GM21423 (cell line): ENCODE measurements around the gene NME8.
"Not testable (repeated sequence)": the region's sequence is repeated elsewhere in the genome, so short reads cannot be mapped to it uniquely, and the experiment has no call there.

ENCODE experiments used
- ATAC-seq: cut with Tn5 transposase; IDR thresholded peaks from one replicate; pipeline ENCODE4 v1.9.1; 2021; ENCODE audit warnings: mild to moderate bottlenecking, moderate library complexity; ENCODE audit not compliant: unreplicated experiment

The NME8 gene, protein sequence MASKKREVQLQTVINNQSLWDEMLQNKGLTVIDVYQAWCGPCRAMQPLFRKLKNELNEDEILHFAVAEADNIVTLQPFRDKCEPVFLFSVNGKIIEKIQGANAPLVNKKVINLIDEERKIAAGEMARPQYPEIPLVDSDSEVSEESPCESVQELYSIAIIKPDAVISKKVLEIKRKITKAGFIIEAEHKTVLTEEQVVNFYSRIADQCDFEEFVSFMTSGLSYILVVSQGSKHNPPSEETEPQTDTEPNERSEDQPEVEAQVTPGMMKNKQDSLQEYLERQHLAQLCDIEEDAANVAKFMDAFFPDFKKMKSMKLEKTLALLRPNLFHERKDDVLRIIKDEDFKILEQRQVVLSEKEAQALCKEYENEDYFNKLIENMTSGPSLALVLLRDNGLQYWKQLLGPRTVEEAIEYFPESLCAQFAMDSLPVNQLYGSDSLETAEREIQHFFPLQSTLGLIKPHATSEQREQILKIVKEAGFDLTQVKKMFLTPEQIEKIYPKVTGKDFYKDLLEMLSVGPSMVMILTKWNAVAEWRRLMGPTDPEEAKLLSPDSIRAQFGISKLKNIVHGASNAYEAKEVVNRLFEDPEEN

DNA sequence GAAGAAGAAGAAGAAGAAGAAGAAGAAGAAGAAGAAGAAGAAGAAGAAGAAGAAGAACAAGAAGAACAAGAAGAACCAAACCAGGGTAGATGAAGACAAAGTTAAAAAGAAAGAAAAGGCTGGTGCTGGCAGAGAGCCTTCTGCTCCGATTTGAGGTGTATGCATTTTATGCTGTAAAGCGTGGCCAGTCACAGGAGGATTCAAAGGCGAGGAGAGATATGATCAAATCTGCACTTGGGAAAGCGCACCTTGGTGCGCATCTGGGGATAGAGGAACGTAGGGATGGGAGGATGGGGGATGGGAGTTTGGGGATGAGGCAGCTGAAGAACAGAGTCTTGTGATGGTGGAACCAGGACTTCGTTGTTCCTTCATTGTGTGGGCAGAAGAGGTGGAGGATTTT, at the start of gene NME8:
NME8 (plus strand) TSS at position 301 of the 400 bp plus-strand sequence. CDS start 1,670 bp downstream, outside the sequence.
- ATAC-seq: no peak

DNA sequence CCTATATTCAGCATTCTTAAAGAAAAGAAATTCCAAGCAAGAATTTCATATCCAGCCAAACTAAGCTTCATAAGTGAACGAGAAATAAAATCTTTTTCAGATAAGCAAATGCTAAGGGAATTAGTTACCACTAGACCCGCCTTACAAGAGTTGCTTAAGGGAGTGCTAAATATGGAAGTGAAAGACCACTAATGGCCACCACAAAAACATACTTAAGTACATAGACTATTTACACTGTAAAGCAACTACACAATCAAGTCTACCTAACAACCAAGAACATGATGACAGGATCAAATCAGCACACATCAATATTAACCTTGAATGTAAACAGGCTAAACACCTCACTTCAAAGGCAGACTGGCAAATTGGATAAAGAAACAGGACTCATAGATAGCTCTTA, 42.2 kb upstream of the NME8 start:
- ATAC-seq: no peak

DNA sequence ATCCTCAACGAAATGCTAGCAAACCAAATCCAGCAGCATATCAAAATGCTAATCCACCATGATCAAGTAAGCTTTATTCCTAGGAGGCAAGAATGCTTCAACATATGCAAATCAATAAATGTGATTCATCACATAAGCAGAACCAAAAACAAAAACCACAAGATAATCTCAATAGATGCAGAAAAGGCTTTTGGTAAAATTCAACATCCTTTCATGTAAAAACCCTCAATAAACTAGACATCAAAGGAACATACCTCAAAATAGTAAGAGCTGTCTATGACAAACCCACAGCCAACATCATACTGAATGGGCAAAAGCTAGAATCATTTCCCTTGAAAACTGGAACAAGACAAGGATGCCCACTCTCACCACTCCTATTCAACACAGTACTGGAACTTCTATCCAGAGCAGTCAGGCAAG, 36.2 kb upstream of the NME8 start:
- ATAC-seq: not testable (repeated sequence)

DNA sequence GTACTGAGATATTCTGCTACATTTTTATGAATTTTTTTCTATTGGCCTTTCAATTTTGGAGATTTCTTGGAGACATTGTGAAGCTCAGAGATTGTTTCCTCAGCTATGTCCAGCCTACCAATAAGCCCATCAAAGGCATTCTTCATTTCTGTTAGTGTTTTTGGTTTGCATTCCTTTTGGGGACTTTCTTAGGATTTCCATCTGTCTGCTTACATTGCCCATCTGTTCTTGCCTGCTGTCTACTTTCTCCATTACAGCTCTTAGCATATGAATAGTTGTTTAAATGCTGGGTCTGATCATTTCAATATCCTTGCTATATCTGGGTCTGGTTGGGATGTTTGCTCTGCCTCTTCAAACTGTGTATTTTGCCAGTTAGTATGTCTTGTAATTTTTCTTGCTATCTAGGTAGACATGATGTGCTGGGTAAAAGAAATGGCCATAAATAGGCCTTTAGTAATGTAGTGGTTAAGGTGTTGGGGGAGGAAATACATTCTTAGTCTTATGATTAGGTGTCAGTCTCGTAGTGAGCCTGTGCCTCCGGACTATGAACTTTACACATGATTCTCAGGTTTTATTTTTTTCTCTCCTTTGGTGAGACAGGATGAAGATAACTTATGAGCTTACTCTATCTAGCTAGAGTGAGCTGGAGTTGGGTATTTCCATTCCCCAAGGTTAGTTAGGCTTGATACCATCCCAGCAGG, 32.6 kb upstream of the NME8 start:
- ATAC-seq: peak; percentile 84

DNA sequence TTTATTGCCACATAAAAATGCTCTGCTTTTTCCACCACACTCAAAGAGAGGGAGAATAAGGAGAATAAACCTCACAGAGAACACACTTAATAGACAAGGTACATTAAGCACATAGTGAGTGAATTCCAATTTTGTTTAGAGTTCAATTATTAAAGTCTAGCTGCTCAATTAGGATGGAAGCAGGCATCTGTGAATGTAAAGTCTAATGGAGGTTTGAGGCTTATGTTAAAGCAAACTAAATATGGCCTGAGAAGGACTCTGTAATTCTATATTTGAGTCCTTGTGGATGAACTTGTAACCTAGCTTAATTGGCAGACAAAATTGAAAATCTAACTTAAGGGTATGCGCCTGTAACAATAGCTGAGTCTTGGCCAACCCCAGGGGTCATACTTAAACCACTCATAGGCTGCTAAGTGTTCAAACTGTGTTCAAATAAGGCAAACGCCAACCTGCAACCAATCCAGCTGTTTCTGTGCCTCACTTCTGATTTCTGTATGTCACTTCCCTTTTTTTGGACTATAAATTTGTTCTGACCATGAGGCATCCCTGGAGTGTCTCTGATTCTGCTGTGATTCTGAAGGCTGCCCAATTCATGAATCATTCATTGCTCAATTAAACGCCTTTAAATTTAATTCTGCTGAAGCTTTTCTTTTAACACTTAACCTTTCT, 31.3 kb upstream of the NME8 start:
- ATAC-seq: no peak

DNA sequence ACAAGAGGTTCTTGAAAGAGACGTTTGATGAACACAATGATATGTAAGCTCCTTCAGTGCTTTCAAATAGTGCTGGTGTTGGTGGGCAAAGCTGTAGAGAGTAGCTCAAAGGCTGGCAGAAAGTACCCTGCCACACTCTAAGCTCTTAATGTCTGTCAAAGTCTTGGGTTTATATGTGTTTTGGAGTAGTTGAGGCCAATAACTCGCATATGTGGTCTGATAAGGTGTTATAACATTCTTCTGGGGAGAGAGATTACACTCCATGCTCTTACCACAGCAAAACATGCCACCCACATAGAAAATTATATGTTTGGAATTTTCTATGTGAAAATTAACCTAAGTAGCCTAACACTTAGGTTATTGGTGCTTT, 30.8 kb upstream of the NME8 start:
- no peak for ATAC-seq

DNA sequence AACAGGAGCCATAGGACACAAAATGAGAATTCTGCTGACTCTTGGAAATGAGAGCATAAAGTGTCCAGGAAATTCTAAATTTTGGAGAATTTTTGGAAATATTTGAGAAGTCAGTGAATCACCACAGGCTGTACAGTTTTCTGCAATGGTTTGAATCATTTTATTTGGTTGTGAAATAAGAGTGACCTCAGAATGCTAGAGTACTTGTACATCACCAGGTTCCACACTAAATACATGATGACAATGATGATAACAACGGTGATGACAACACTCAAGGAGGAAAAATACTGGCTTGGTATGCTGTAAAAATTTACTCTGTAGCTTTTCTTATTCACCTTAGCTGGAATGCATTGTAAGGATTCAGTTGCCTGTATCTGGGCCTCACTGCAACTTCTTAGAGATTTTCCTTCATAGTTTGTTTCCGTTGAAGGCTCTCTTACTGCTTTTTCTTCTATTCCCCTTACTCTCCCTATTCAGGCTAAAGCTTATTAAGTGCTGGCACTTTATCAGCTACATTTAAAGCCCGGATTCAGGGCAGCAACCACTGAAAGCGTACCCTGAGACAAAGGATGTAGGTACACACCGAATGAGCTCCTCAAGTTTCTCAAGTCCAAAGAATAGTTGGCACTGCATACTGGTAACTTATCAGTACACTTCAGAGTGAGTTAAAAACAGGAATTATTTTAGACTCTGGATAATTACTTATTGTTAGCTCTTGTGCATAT, 30.2 kb upstream of the NME8 start:
- no peak for ATAC-seq

DNA sequence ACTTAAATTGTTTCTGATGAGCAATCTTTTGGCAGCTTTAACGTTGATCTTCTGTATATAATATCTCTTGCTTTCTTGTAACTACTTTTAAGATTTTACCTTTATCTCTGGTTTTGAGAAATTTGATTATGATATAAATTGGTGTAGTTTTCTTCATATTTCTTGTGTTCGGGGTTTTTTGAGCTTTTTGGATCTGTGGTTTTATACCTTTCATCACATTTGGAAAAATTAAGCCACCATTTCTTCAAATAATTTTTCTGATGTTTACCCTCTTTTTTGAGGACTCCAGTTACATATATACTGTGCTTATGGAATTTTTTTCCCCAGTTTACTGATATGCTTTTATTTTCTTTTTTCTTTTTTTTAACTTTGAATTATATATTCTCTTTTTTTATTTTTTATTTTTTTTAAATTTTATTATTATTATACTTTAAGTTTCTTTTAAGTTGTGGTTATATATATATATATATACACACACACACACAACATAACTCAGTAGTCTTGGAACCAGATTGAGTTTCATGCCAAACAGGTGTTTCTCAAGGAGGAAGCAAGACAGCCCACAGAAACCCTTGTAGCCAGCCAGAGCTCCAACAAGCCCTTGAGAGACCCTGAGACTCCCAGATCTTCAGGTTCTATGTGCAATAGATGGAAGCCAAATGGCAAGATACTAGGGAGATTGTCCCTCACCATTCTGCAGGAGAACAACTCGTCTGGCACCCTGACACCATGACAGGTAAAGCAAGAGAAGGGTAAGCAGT, 27.5 kb upstream of the NME8 start:
- peak; percentile 68 for ATAC-seq

DNA sequence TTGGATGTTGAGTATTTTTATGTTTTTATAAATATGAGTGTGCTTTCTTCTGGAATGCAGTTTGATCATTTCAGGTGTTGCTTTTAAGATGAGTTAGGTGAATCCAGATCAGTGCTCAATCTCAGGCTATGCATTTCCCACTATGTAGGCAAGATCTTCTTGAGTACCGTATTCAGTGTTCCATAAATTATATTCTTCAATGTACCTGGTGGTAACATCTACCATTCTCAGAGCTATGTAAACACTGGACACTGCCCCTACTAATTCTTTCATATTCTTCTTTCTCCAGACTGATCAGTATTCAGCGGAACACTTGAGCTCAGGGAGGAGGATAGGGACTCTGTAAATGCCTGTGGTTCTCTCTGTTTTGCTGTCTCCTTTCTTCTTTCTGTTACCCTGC, 25.5 kb upstream of the NME8 start:
- ATAC-seq: no peak

DNA sequence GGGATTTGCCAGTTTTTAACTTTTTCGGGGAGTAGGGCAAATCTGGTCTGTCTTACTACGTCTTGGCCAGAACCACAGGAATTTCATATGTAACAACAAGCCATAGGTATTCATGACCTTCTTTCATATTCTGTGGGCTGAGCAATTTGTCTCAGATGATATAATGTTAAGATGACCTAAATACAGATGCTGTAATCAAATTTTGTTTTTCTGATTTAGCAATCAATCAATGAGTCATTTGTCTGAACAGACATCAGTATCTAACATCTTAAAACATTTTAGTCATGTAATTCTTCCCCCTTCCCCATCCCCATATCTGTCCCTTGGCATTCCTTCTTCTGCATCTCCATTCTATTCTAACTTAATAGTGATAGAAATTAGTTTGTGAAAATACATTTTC, 24.8 kb upstream of the NME8 start:
- no peak for ATAC-seq

DNA sequence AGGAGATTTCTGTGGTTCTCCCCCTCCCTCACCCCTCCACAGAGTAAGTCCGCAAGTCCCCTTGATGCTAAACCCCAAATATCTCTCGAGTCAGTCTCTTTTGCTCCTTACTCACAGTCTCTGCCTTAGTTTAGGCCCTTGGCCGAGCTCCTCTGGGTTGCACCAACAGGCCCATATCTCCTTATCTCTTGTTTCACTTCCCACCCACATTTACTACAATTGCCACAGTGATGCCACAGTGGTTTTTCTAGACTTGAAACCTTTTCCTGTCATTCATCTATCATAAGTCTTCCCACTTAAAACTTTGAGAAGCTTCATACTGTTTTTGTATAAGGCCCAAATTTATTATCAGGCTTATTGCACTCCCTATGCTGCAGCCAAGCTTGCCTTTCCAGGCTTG, 23.4 kb upstream of the NME8 start:
- ATAC-seq: no peak

DNA sequence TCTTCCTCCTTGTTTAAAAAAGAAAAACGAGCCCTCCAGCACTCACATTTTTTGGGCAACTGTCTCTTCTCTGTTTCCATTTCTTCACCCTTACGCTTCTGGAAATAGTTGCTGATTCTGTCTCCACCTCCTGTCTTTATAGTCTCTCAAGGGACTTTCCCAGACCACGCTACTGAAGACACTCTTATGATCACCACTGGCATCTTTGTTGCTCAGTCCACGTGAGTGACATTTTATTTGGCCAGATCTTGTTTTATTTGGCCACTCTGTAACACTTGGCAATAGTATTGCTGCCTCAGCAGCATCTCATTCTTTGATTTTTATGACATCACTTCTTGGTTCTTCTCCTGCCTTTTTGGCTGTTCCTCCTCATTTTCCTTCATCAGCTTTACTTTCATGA, 21.6 kb upstream of the NME8 start:
- no peak for ATAC-seq

DNA sequence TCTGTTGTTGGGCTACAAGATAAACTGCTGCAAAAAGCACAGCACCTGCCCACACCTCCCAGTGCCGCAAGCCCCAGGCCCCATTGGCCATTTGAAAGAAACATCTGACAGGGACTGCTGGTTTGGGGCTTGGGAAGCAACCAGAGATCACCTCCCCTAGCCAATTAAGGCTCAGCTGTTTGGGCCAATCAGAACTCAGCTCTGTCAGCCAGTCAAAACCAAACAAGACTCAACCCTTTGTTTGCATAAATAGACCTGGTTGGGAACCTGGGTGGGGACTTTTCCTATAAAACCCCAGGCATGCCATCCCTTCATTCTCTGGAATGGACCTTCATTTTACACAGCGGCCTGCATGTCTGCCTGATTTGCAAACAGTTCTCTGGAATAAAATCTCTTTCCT, 17.2 kb upstream of the NME8 start:
- no peak for ATAC-seq

DNA sequence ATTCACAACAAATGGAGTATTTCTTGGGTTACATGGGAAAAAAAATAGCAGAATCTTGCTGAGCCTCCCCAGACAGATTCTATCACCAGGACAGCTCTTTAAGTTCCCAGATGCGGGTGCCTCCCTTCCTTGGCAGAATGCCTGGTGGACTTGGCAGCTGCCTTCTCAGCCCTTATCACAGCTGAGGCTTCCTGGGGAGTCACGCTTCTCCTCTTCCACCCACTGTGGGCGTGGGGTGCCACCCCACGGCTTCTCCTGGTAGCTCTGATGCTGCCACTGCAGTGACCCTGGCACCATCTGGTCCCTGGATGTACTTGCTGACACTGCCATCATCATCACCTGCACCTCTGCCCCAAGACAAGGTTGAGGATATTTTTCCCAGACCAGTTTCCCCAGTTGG, 16.2 kb upstream of the NME8 start:
- ATAC-seq: peak; percentile 93

DNA sequence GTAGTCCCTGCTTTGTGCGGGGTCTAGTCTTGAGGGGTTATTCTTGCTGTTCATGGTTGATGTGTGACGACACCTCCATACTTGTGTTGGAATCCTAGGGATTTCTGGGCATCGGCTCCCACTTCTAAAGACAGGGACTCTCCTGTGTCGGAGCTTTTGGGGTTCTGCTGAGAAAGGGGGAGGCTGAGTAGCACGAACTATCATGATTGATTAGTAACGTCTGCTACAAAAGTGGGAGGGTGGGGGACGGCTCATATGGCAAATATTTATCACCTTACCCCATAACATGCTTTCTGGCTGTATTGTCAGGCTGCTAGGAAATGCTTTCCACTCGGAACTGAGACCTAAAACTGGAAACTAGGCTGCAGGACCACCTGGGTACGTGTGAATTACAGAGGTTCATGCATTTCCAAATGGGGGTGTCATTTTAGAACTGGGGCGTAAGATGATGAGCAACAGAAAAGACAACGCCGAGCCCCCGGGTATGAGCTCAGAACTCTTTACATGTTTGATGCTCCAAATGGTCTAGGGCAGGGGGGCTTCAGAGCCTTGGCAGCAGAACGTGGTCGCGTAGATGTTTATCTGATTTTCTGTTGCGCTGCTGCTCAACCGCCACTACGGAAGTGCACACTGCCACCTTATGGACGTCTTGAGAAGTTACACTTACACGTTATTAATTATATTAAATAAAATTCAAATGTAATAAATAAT, 15.1 kb upstream of the NME8 start:
- no peak for ATAC-seq

DNA sequence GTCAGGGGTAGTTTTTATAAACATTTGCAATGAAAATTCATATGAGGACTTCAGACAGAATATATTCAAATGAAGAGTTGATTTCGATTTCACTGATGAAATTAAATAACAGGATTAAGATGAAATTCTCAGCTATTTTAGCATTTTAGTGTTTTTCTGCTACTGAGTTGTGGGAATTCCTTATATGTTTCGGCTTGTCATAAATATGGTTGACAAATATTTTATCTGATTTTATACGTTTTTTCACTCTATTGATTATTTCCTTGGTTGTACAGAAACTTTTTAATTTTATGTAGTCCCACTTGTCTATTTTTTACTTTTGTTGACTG, 14.6 kb upstream of the NME8 start:
- ATAC-seq: no peak

DNA sequence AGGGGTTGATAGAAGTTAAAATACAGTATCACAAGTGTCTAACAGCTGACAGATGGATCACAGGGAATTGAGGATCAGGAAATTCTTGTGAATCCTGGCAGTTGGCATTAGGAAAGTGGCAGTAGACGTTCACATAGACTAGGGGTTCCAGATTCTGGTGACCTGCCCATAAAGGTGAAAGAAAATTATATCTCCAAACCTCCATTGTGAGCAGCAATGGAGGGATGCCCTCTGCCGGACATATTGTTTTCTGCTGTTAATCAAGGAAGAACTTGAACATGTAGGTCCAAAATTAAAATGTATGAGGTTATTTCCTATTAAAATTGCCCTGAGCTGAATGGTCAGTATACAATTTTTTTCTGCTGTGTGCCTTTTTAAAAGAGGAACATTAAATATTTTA, 5.1 kb downstream of the NME8 start:
- ATAC-seq: no peak

DNA sequence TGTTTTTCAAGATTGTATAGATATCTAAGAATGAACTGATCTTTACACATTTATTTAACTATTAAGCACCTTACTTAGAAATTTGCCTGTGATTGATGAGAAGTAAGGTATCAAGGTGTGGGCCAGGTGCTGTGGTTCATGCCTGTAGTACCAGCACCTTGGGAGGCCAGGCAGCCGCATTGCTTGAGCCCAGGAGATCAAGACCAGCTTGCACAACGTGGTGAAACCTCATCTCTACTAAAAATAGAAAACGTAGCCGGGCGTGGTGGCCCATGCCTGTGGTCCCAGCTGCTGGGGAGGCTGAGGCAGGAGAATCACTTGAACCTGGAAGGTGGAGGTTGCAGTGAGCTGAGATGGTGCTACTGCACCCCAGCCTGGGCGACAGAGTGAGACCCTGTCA, 33.7 kb downstream of the NME8 start:
- no peak for ATAC-seq

DNA sequence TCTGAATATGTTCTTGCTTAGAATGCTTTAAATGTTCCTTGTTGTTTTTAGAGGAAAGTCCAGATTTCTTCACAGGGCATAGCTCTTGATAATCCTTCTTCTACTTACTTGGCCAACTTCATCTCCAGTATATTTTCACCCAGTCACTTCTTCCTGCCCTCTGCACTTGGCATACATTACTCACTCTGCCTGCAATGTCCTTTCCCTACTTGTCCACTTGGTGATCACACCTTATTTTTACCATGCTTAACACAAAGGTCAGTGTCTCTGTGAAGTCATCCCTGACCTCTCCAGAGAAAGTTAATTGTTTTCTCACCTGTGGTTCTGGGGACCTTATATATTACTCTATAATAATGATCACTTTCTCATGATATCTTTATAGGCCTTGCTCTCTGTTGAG, 45.0 kb downstream of the NME8 start:
- ATAC-seq: no peak

DNA sequence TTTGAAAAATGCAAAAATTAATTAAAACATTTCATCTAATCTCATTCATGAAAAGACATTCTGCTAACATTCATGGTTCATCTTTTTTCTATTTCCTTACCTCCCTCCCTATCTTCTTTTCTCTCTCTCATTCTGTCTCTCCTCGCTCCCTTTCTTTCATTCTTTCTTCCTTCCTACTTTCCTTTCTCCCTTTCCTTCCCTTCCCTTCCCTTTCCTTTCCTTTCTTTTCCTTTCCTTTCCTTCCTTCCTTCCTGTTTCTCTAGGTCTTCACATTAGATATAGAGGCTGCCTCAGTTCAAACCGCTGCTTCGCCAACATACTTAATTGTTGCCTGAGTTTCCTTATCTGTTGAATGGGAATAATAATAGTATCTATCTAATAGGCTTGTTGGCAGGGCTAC, 46.3 kb downstream of the NME8 start:
- ATAC-seq: no peak
